ENCODE measurements around the gene TP53TG3E.
"Not testable (repeated sequence)": the region's sequence is repeated elsewhere in the genome, so short reads cannot be mapped to it uniquely, and the experiment has no call there.

Gene TP53TG3E

GRCh38 chr16:33304006-33304405 lies at the start of gene TP53TG3E:
Gene TP53TG3E, plus strand, starts transcription at chr16:33304306. Its CDS starts 68 bp downstream, at chr16:33304374.
- not testable (repeated sequence) for DNase-seq (ENCODE audit: insufficient read length, low spot score); FAIRE-seq

GRCh38 chr16:33336226-33337012 lies 32.3 kb downstream of the TP53TG3E start:
- FAIRE-seq; DNase-seq (ENCODE audit: insufficient read length, low spot score): not testable (repeated sequence)

GRCh38 chr16:33337627-33338542 lies 33.8 kb downstream of the TP53TG3E start:
- FAIRE-seq; DNase-seq (ENCODE audit: insufficient read length, low spot score): not testable (repeated sequence)

GRCh38 chr16:33338543-33338951 lies 34.4 kb downstream of the TP53TG3E start:
- FAIRE-seq; DNase-seq (ENCODE audit: insufficient read length, low spot score): not testable (repeated sequence)

GRCh38 chr16:33339093-33340061 lies 35.3 kb downstream of the TP53TG3E start:
- FAIRE-seq; DNase-seq (ENCODE audit: insufficient read length, low spot score): not testable (repeated sequence)

Measured in D721Med (cell line).